ENCODE data around the gene HS6ST3.

Gene HS6ST3

DNA sequence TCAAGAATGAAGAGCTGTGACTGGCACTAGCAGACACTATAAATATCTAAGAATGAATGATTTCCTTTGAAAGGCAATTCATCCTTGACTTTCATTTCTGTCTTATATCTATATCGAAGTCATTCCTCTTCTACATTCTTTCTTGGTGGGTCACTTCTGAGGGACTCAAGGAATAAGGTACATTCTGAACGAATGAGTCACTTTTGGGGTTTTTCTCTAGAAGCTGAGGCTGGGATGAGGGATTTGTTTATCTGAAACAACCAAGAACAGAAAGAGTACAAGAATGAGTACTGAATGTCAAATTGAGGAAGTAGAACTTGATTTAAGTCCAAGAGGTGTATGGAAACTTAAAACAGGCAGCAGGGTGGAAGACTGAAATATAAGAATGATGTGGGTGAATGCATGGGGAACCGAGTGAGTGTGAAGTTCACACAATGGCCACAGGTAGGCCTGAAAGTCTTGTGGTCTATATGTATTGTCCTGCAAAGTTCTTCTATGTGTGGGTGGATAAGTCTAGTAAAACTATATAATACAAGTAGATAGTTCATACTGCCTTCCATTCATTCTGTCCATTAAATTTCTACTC, 560.5 kb downstream of the HS6ST3 start:
- DNase-seq, result no peak

GRCh38 chr13:96651598-96651997, 561.7 kb downstream of the HS6ST3 start:
- no peak for DNase-seq

GRCh38 chr13:96652506-96652905, 562.6 kb downstream of the HS6ST3 start:
- no peak for DNase-seq

GRCh38 chr13:96661612-96662011, 571.7 kb downstream of the HS6ST3 start:
- no peak for DNase-seq

- no peak for DNase-seq
Measured at GRCh38 chr13:96662036-96662435, 572.1 kb downstream of the HS6ST3 start.

DNA sequence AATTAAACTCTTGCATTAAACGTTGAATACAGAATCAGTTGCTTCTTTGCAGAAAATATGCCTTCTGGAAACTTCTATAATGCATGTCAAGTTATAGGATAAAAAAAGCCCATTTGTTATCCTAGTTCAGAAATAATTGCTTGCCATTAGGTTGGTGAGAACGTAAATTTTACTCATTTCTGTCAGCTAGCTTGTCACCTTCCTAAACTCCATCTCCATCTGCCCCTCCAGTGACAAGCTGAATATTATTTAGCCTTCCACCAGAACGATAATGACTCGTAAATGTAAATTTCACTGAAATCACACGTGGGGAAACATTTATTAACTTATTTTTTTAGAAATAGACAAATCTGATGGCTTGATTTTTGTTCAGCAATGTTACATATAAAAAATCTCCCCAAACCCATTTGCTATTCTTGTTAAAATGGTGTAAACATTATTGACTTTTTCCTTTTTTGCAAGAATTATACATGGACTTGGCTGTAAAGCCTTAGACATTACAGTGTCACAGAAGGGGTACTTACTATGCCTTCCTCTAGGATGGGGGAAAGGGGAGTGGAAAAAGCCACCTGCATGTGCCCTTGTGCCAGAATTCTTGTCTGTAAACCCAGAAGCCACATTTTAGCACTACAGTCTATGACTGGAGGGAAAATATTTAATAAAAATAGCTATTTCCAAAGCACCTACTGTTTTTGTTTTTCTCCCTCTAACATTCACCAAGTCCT, 577.5 kb downstream of the HS6ST3 start:
- no peak for DNase-seq

GRCh38 chr13:96671073-96671472, 581.2 kb downstream of the HS6ST3 start:
- DNase-seq, result no peak

- no peak for DNase-seq
Measured at GRCh38 chr13:96672016-96672415, 582.1 kb downstream of the HS6ST3 start.

- no peak for DNase-seq
Measured at GRCh38 chr13:96673825-96674224, 583.9 kb downstream of the HS6ST3 start.

- DNase-seq, result no peak
Measured at GRCh38 chr13:96677029-96677428, 587.1 kb downstream of the HS6ST3 start.

DNA sequence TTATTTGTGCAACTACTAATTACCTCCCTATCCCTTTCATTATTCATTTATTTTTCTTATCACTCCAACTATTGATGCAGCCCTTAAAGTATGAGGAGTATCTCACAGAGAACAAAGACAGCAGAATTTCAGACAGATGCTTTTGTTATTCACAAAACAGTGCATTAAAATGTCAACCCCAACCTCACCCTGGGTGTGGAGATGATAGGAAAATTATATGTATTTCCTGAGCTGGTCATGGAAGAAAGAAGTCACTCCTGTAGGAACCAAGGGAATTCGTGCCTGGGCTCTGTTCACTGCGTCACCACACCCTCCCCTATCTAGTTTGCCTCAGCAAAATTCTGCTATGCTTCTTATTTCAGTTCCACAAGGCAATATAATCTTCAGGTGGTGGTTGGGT, 588.9 kb downstream of the HS6ST3 start:
- DNase-seq, result no peak

DNA sequence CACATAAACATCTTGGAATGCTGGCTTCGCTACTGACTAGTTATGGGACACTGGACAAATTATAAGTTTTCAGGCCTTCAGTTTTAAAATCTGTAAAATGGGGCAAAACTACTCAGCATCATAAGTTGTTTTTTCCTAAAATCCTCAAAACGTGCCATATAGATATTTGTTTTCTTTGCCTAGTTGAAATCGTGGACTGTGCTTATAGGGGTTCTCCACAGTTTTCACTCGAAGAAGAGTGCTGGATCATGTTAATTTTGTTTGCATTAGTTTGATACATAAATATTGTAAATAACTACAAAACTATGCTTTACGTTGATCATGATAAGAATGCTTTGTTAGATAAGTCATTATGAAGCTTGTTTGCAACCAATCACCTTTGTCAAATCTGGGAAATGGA, 591.0 kb downstream of the HS6ST3 start:
- no peak for DNase-seq

- DNase-seq, result no peak
Measured at GRCh38 chr13:96681766-96682165, 591.9 kb downstream of the HS6ST3 start.

GRCh38 chr13:96684469-96684868, 594.6 kb downstream of the HS6ST3 start:
- DNase-seq, result no peak

DNA sequence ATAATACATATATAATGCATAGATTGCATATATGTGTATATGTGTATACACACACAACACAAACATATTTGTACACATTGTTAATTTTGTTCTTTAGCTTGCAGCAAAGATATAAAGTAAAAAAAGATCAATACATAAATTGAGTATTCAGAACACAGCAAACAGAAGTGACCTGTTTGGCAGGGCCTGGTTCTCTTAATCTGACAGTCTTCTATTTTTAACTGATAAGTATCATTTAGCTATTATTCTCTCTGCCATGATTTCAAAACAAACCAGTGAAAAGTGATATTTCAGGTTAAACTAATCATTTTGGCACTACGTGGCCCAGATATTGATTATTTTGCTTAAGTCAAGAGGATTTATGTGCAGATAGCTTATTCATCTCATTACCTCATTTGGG, 595.0 kb downstream of the HS6ST3 start:
- DNase-seq, result no peak

DNA sequence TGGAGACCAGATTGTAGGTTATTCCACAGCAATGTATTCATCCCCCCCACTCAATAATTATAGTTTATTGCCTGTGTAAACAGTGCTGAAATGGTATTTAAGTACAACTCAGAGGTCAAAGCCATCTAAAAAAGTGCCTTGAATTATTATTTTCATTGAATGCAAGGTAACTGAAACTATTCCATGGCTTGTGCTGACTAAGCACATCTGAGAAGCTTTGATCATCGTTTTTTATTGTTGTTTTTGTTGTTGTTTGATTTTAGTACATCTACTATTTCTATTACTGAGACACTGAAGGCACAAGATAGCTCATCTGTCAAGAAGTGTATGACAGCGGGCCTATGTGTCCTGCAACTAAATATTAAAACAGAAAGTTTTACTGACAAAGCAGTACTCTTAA, 596.4 kb downstream of the HS6ST3 start:
- no peak for DNase-seq

DNA sequence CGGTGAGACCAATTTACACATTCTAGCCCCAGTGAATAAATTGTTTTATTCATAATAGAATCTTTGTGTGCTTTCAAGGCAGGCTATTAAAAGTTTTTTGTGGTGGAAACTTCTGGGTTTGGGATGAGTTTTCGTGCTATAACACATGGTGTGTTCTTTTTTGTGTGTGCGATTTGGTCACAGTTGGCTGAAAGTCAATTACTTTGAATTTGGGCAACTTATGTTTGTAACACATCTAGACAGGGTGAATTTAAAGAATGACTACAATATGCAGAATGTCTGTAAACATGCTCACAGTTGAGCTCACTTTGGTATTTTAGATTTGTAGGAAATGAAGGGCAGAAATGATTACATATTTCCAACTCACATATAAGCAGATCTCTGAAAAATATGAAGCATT, 597.3 kb downstream of the HS6ST3 start:
- no peak for DNase-seq

DNA sequence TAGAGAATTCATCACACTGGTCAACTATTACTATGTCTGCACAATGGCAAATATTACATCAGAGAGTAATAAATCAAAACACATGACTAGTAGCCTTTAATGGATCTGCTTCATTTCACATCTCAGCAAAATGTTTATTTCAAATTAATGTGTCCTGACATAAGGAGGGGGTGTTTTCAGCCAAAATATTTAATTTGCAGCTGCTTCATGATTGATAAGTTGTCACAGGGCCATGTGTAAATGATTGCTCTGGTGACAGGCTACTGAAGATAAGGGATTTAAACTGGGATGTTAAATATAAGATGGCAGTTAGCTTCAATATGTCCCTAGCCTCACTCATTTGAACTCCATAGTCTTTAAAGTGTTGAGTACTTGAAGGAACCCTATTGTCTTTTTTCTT, 601.1 kb downstream of the HS6ST3 start:
- no peak for DNase-seq

DNA sequence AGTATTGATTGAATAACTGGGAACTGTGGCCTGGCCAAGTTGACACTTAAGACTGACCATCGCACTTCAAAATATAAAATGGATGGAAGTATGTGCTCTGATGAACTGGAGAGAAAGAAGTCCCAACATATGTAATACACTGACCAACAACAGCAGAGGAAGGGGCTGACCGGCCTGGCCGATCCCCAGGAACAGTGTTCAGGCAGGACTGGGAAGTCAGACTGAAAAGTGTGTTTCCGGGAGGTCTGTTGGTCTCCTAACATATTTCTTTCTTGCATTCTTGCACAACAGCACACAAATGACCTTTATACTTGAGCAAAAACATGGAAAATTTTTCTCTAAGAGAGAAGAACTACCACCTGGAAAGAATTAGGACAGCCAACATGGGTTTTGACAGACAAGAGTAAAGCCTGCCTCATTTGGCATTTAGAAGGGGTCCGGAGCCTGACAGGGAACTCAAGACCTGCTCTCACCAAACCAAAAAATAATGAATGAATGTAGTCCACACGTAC, 606.5 kb downstream of the HS6ST3 start:
- no peak for DNase-seq

- DNase-seq, result no peak
Measured at GRCh38 chr13:96700657-96701056, 610.8 kb downstream of the HS6ST3 start.

DNA sequence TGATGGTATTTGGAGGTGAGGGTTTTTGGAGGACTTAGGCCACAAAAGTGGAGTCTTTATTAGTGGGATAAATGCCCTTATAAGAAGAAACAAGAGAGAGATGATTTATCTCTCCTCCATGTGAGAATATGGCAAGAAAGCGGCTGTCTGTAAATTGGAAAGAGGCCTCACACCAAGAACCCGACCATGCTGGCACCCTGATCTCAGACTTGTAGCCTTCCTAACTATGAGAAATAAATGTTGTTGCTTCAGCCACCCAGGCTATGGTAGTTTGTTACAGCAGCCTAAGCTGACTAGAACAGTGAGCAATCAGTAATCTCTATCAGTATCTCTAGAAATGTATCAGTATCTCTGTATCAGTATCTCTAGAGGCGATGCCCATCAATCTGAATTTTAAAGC, 617.2 kb downstream of the HS6ST3 start:
- DNase-seq, result no peak

GRCh38 chr13:96710166-96710862, 620.4 kb downstream of the HS6ST3 start:
- no peak for DNase-seq

GRCh38 chr13:96720446-96720845, 630.5 kb downstream of the HS6ST3 start:
- no peak for DNase-seq
